HEK293 (cell line): ENCODE results near the gene SLC2A11.

Experiments used
- CTCF ChIA-PET: fragments of 350-600 bp; formaldehyde crosslinking; extraction: SDS; loops from one replicate; lab custom pipeline; 2021; ENCODE audit warnings: antibody characterized with exemption; lab: Yijun Ruan, JAX
- POLR2A ChIA-PET: fragments of 300-600 bp; formaldehyde crosslinking; extraction: SDS; loops from one replicate; lab custom pipeline; 2020; ENCODE audit warnings: antibody characterized with exemption, inconsistent platforms; lab: Yijun Ruan, JAX
- H3K27ac ChIP-seq: fragments of 200-500 bp; sonication (Bioruptor generic); 2 replicates; pipeline ENCODE4 v1.5.1; 2014; ENCODE audit warnings: low read depth, low read length, control low read depth, inconsistent platforms; ENCODE audit errors: extremely low read depth
- H3K36me3 ChIP-seq, 2 experiments: fragments of 200-500 bp in 1 of 2; sonication (Bioruptor generic) in 1 of 2; 1 replicate in 1 of 2; 2 replicates in 1 of 2; pipeline ENCODE4 v1.5.1; 2014 to 2017; ENCODE audit warnings: inconsistent platforms in 2 of 2, low read length in 2 of 2; ENCODE audit not compliant: control insufficient read depth in 2 of 2, insufficient read depth in 1 of 2
- H3K4me1 ChIP-seq: fragments of 200-500 bp; sonication (Bioruptor generic); 2 replicates; pipeline ENCODE4 v1.5.1; 2014; ENCODE audit warnings: mild to moderate bottlenecking, low read length, inconsistent platforms; ENCODE audit not compliant: control insufficient read depth, insufficient read depth
- H3K4me3 ChIP-seq: 2 replicates; pipeline ENCODE4 v1.5.1; 2011; ENCODE audit warnings: low read depth, mild to moderate bottlenecking, control low read depth, low read length, moderate library complexity
- H3K9me3 ChIP-seq: fragments of 200-500 bp; sonication (Bioruptor generic); 2 replicates; pipeline ENCODE4 v1.5.1; 2014; ENCODE audit warnings: low read depth, low read length, inconsistent platforms; ENCODE audit not compliant: control insufficient read depth, insufficient read depth
- GFI1B ChIP-seq: fragments of 450-650 bp; formaldehyde crosslinking; IDR thresholded peaks from 2 replicates; pipeline ENCODE4 v1.5.1; 2016; ENCODE audit warnings: missing biosample characterization, missing genetic modification characterization
- MZF1 ChIP-seq: fragments of 450-650 bp; formaldehyde crosslinking; IDR thresholded peaks from 2 replicates; pipeline ENCODE4 v1.5.1; 2017; ENCODE audit warnings: missing biosample characterization, missing genetic modification characterization, borderline replicate concordance
- YY1 ChIP-seq: fragments of 450-650 bp; formaldehyde crosslinking; IDR thresholded peaks from 2 replicates; pipeline ENCODE4 v1.5.1; 2018; ENCODE audit warnings: missing biosample characterization, missing genetic modification characterization
- ZBTB1 ChIP-seq: fragments of 450-650 bp; formaldehyde crosslinking; IDR thresholded peaks from 2 replicates; pipeline ENCODE4 v1.5.1; 2016; ENCODE audit warnings: missing biosample characterization, missing genetic modification characterization
- ZBTB20 ChIP-seq: fragments of 450-650 bp; formaldehyde crosslinking; IDR thresholded peaks from 2 replicates; pipeline ENCODE4 v1.5.1; 2016; ENCODE audit warnings: missing biosample characterization, missing genetic modification characterization
- ZBTB48 ChIP-seq: fragments of 450-650 bp; formaldehyde crosslinking; IDR thresholded peaks from 2 replicates; pipeline ENCODE4 v1.5.1; 2016; ENCODE audit warnings: missing biosample characterization, missing genetic modification characterization
- ZNF140 ChIP-seq: fragments of 450-650 bp; formaldehyde crosslinking; IDR thresholded peaks from 2 replicates; pipeline ENCODE4 v1.5.1; 2016; ENCODE audit warnings: missing biosample characterization, missing genetic modification characterization
- ZNF223 ChIP-seq: fragments of 450-650 bp; formaldehyde crosslinking; IDR thresholded peaks from 2 replicates; pipeline ENCODE4 v1.5.1; 2016; ENCODE audit warnings: missing biosample characterization, missing genetic modification characterization
- ZNF350 ChIP-seq: fragments of 450-650 bp; formaldehyde crosslinking; IDR thresholded peaks from 2 replicates; pipeline ENCODE4 v1.5.0; 2017; ENCODE audit warnings: missing biosample characterization, mild to moderate bottlenecking, missing genetic modification characterization
- ZNF426 ChIP-seq: fragments of 450-650 bp; formaldehyde crosslinking; IDR thresholded peaks from 2 replicates; pipeline ENCODE4 v1.5.1; 2017; ENCODE audit warnings: missing biosample characterization, missing genetic modification characterization, mild to moderate bottlenecking, inconsistent platforms, moderate library complexity
- ZNF433 ChIP-seq: fragments of 450-650 bp; formaldehyde crosslinking; IDR thresholded peaks from 2 replicates; pipeline ENCODE4 v1.5.1; 2016; ENCODE audit warnings: missing biosample characterization, missing genetic modification characterization, low read depth
- ZNF600 ChIP-seq: fragments of 450-650 bp; formaldehyde crosslinking; IDR thresholded peaks from 2 replicates; pipeline ENCODE4 v1.5.1; 2016; ENCODE audit warnings: missing biosample characterization, missing genetic modification characterization
- ZNF707 ChIP-seq: fragments of 450-650 bp; formaldehyde crosslinking; IDR thresholded peaks from 2 replicates; pipeline ENCODE4 v1.5.1; 2016; ENCODE audit warnings: missing biosample characterization, missing genetic modification characterization
- ZNF791 ChIP-seq: fragments of 450-650 bp; formaldehyde crosslinking; IDR thresholded peaks from 2 replicates; pipeline ENCODE4 v1.5.1; 2016; ENCODE audit warnings: missing biosample characterization, missing genetic modification characterization
- ZSCAN18 ChIP-seq: fragments of 450-650 bp; formaldehyde crosslinking; IDR thresholded peaks from 2 replicates; pipeline ENCODE4 v1.5.1; 2016; ENCODE audit warnings: missing biosample characterization, missing genetic modification characterization
- ZSCAN23 ChIP-seq: fragments of 450-650 bp; formaldehyde crosslinking; IDR thresholded peaks from 2 replicates; pipeline ENCODE4 v1.5.1; 2016; ENCODE audit warnings: missing biosample characterization, missing genetic modification characterization
- TF ChIP-seq, protein P1 (sequence below): fragments of 450-650 bp; formaldehyde crosslinking; IDR thresholded peaks from 2 replicates; pipeline ENCODE4 v1.5.1; 2016; ENCODE audit warnings: missing biosample characterization, missing genetic modification characterization
- TF ChIP-seq, protein P2 (sequence below): fragments of 450-650 bp; formaldehyde crosslinking; IDR thresholded peaks from 2 replicates; pipeline ENCODE4 v1.5.1; 2016; ENCODE audit warnings: missing biosample characterization, missing genetic modification characterization, borderline replicate concordance

SLC2A11 gene

DNA sequence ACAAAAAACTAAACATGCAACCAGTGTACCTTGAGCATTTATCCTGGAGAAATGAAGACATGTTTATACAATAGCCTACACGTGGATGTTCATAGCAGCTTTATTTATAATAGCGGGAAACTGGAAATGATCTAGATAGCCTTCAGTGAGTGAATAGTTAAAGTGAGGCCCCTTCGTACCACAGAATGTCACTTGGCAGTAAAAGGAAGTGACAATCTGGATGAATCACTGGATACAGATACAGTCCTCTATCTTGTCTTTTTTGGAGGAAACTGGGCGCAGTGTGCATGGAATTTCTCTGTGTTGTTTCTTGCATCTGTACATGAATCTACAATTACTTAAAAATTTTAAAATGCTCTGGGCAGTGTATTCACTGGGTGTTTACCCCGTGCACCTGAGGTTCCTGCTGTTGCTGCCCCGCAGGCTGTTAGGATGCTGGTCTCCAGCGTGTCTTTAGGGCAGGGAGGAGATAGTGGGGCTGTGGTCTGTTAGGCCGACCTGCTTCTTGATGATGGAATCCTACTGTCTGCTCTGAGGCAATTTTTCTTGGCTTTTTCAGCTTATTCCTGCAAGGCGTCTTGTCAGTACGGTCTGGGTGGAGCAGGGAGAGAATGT is 42.0 kb upstream of the SLC2A11 start:
- no peaks in the 10 kb centered on the region for H3K9me3 ChIP-seq
- no peak overlapping the region for H3K27ac ChIP-seq
- POLR2A ChIA-PET: no interaction called here
- no peak overlapping the region for H3K4me3 ChIP-seq
- peaks cover 47 to 82% of the 10 kb centered on the region in 2 experiments for H3K36me3 ChIP-seq
- no peaks in the 10 kb centered on the region for H3K4me1 ChIP-seq
- no peak for TF ChIP-seq ZBTB48 (tag by site-specific recombination)
- no peak for TF ChIP-seq ZNF350
- no peak for TF ChIP-seq YY1 (tag by site-specific recombination)
- TF ChIP-seq, protein P1, sequence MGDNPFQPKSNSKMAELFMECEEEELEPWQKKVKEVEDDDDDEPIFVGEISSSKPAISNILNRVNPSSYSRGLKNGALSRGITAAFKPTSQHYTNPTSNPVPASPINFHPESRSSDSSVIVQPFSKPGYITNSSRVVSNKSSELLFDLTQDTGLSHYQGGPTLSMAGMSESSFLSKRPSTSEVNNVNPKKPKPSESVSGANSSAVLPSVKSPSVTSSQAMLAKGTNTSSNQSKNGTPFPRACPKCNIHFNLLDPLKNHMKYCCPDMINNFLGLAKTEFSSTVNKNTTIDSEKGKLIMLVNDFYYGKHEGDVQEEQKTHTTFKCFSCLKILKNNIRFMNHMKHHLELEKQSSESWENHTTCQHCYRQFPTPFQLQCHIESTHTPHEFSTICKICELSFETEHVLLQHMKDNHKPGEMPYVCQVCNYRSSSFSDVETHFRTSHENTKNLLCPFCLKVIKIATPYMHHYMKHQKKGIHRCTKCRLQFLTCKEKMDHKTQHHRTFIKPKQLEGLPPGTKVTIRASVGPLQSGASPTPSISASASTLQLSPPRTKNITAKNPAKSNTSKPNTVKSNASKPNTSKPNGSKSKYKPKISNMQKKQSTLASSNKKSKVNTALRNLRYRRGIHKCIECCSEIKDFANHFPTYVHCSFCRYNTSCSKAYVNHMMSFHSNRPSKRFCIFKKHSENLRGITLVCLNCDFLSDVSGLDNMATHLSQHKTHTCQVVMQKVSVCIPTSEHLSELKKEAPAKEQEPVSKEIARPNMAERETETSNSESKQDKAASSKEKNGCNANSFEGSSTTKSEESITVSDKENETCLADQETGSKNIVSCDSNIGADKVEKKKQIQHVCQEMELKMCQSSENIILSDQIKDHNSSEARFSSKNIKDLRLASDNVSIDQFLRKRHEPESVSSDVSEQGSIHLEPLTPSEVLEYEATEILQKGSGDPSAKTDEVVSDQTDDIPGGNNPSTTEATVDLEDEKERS (tag by site-specific recombination): no peak
- TF ChIP-seq ZNF433 (tag by site-specific recombination): no peak
- no peak for TF ChIP-seq ZNF600 (tag by site-specific recombination)
- no peak for TF ChIP-seq ZSCAN18 (tag by site-specific recombination)
- no peak for TF ChIP-seq ZNF223 (tag by site-specific recombination)
- no peak for TF ChIP-seq ZNF140 (tag by site-specific recombination)
- TF ChIP-seq, protein P2, sequence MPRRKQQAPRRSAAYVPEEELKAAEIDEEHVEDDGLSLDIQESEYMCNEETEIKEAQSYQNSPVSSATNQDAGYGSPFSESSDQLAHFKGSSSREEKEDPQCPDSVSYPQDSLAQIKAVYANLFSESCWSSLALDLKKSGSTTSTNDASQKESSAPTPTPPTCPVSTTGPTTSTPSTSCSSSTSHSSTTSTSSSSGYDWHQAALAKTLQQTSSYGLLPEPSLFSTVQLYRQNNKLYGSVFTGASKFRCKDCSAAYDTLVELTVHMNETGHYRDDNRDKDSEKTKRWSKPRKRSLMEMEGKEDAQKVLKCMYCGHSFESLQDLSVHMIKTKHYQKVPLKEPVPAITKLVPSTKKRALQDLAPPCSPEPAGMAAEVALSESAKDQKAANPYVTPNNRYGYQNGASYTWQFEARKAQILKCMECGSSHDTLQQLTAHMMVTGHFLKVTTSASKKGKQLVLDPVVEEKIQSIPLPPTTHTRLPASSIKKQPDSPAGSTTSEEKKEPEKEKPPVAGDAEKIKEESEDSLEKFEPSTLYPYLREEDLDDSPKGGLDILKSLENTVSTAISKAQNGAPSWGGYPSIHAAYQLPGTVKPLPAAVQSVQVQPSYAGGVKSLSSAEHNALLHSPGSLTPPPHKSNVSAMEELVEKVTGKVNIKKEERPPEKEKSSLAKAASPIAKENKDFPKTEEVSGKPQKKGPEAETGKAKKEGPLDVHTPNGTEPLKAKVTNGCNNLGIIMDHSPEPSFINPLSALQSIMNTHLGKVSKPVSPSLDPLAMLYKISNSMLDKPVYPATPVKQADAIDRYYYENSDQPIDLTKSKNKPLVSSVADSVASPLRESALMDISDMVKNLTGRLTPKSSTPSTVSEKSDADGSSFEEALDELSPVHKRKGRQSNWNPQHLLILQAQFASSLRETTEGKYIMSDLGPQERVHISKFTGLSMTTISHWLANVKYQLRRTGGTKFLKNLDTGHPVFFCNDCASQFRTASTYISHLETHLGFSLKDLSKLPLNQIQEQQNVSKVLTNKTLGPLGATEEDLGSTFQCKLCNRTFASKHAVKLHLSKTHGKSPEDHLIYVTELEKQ (tag by site-specific recombination): no peak
- no peak for TF ChIP-seq ZNF707 (tag by site-specific recombination)
- no peak for TF ChIP-seq MZF1 (tag by site-specific recombination)
- no peak for TF ChIP-seq GFI1B (tag by site-specific recombination)
- no peak for TF ChIP-seq ZBTB20 (tag by site-specific recombination)
- no peak for TF ChIP-seq ZSCAN23 (tag by site-specific recombination)
- TF ChIP-seq ZNF791 (tag by site-specific recombination): no peak
- TF ChIP-seq ZBTB1 (tag by site-specific recombination): no peak
- no peak for TF ChIP-seq ZNF426 (tag by site-specific recombination)
- CTCF ChIA-PET: interaction anchor here (0.9 kb wide), 1 partner anchor 67 kb away, joined by 3 read pairs; no protein-coding TSS in a partner anchor
